SIG-M5 treated with dmso at 0.1 percent for 504 hours (cell line): ENCODE measurements around the gene DSTYK.

Experiments
- DNase-seq: peaks from one replicate; lab custom pipeline; 2025; ENCODE audit not compliant: unreplicated experiment; lab: John Stamatoyannopoulos, UW

The DSTYK gene

GRCh38 chr1:205137901-205138300 is 73.6 kb downstream of the DSTYK start:
- no peak for DNase-seq

- no peak for DNase-seq
These were observed 78.2 kb downstream of the DSTYK start for GRCh38 chr1:205133287-205133686.

- DNase-seq, result no peak
These were observed 82.0 kb downstream of the DSTYK start for GRCh38 chr1:205129447-205130029.

GRCh38 chr1:205128050-205128449 is 83.5 kb downstream of the DSTYK start:
- no peak for DNase-seq

GRCh38 chr1:205127646-205128045 is 83.9 kb downstream of the DSTYK start:
- peak; percentile 76 for DNase-seq

- DNase-seq, result no peak
These were observed 86.8 kb downstream of the DSTYK start for GRCh38 chr1:205124726-205125125.

- DNase-seq, result peak; percentile 55
These were observed 89.0 kb downstream of the DSTYK start for GRCh38 chr1:205122489-205122882.

- peak; percentile 100 for DNase-seq
These were observed 89.6 kb downstream of the DSTYK start, which contains the start of gene RBBP5 for GRCh38 chr1:205121660-205122488. RBBP5 (minus strand) TSS chr1:205121978; CDS start chr1:205121873, 105 bp downstream.

GRCh38 chr1:205118752-205119151 is 92.8 kb downstream of the DSTYK start:
- DNase-seq, result no peak

- no peak for DNase-seq
These were observed 100.1 kb downstream of the DSTYK start for GRCh38 chr1:205111354-205111753.

- no peak for DNase-seq
These were observed 101.8 kb downstream of the DSTYK start for GRCh38 chr1:205109711-205110110.

- DNase-seq, result no peak
These were observed 102.2 kb downstream of the DSTYK start for GRCh38 chr1:205109269-205109668.

GRCh38 chr1:205108464-205108863 is 103.0 kb downstream of the DSTYK start:
- no peak for DNase-seq

GRCh38 chr1:205107327-205107726 is 104.2 kb downstream of the DSTYK start:
- no peak for DNase-seq

- DNase-seq, result no peak
These were observed 109.1 kb downstream of the DSTYK start for GRCh38 chr1:205102404-205102803.

- no peak for DNase-seq
These were observed 113.3 kb downstream of the DSTYK start for GRCh38 chr1:205098242-205098641.

- no peak for DNase-seq
These were observed 116.1 kb downstream of the DSTYK start for GRCh38 chr1:205095422-205095821.
